Breast epithelium (tissue), 3 donors: ENCODE measurements around the gene RFC2.

Experiments used
- CTCF ChIP-seq, 3 donors: fragments of 450-650 bp; IDR thresholded peaks; one replicate each; pipeline ENCODE4 v1.5.1; 2016 to 2017; ENCODE audit warnings: antibody characterized with exemption in 3 of 3, mild to moderate bottlenecking in 3 of 3, moderate library complexity in 3 of 3
- POLR2A ChIP-seq: fragments of 450-650 bp; IDR thresholded peaks from one replicate; pipeline ENCODE4 v1.6.1; 2016; ENCODE audit warnings: antibody characterized with exemption, mild to moderate bottlenecking, moderate library complexity

DNA sequence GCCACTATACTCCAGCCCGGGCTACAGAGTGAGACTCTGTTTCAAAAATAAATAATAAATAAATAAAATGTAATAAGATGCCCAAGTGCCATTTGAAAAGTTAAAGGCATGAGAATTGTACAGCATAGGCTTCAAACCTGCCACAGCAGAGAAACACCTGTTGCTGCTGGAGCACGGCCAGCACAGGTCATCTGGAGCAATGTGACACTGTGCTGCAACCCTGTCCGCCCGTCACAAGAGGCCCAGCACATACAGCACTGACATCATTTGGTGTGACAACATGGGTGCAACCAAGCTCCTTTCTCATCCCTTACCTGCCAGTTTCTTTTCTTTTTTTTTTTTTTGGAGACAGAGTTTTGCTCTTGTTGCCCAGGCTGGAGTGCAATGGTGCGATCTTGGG is 1.3 kb downstream of the RFC2 start:
- no peak for TF ChIP-seq CTCF (IDR thresholded peaks at IDR 0.05)
- no peak for TF ChIP-seq POLR2A
